GM18508 (cell line): ENCODE measurements around the gene C3orf70.
"Not testable (repeated sequence)": the region's sequence is repeated elsewhere in the genome, so short reads cannot be mapped to it uniquely, and the experiment has no call there.

Experiments used
- ATAC-seq: cut with Tn5 transposase; IDR thresholded peaks from one replicate; pipeline ENCODE4 v1.9.1; 2021; ENCODE audit warnings: moderate number of reproducible peaks; ENCODE audit not compliant: insufficient read depth, unreplicated experiment

C3orf70 gene

GRCh38 chr3:185151964-185152409 is 873 bp downstream of the C3orf70 start:
- ATAC-seq = no peak

- ATAC-seq = no peak
These were observed 1.5 kb downstream of the C3orf70 start for GRCh38 chr3:185151101-185151963.

GRCh38 chr3:185150561-185150960 is 2.3 kb downstream of the C3orf70 start:
- ATAC-seq = no peak

- ATAC-seq = no peak
These were observed 3.3 kb downstream of the C3orf70 start for GRCh38 chr3:185149591-185149990.

- no peak for ATAC-seq
These were observed 7.3 kb downstream of the C3orf70 start for GRCh38 chr3:185145511-185145910.

GRCh38 chr3:185144784-185145183 is 8.1 kb downstream of the C3orf70 start:
- no peak for ATAC-seq

GRCh38 chr3:185137821-185138220 is 15.0 kb downstream of the C3orf70 start:
- ATAC-seq = no peak

GRCh38 chr3:185134509-185134908 is 18.4 kb downstream of the C3orf70 start:
- ATAC-seq = no peak

- ATAC-seq = no peak
These were observed 21.1 kb downstream of the C3orf70 start for GRCh38 chr3:185131602-185132256.

- no peak for ATAC-seq
These were observed 23.8 kb downstream of the C3orf70 start for GRCh38 chr3:185129083-185129482.

- ATAC-seq = no peak
These were observed 26.7 kb downstream of the C3orf70 start for GRCh38 chr3:185126201-185126600.

GRCh38 chr3:185120126-185120525 is 32.7 kb downstream of the C3orf70 start:
- ATAC-seq = no peak

- no peak for ATAC-seq
These were observed 37.5 kb downstream of the C3orf70 start for GRCh38 chr3:185115371-185115770.

- ATAC-seq = no peak
These were observed 38.1 kb downstream of the C3orf70 start for GRCh38 chr3:185114756-185115155.

- ATAC-seq = no peak
These were observed 40.7 kb downstream of the C3orf70 start for GRCh38 chr3:185112186-185112585.

- ATAC-seq = not testable (repeated sequence)
These were observed 43.8 kb downstream of the C3orf70 start for GRCh38 chr3:185109012-185109411.

GRCh38 chr3:185106256-185106890 is 46.5 kb downstream of the C3orf70 start:
- not testable (repeated sequence) for ATAC-seq

GRCh38 chr3:185103359-185104127 is 49.3 kb downstream of the C3orf70 start:
- no peak for ATAC-seq

GRCh38 chr3:185094697-185095096 is 58.2 kb downstream of the C3orf70 start:
- ATAC-seq = no peak

GRCh38 chr3:185093116-185093515 is 59.7 kb downstream of the C3orf70 start:
- no peak for ATAC-seq
